ENCODE measurements around the gene HESX1.

DNA sequence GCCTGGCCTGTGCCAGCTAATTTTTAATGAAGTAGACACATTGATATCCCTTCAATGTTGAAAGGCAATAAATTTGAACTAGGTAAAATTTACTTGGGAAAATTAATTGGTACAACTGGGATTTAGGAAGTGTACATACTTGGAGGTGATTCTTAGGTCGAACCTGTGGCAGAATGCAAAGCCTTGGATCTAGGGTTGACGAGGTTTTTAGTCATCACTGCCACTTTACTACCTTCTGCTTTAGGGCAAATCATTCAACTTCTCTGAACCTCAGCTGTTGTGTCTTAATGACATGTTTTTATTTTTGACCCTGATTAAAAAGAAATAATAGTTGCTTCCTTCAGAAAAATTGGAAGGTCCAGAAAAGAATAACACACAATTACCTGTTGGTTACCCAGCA lies 30.2 kb upstream of the HESX1 start:
- TF ChIP-seq, protein P1, sequence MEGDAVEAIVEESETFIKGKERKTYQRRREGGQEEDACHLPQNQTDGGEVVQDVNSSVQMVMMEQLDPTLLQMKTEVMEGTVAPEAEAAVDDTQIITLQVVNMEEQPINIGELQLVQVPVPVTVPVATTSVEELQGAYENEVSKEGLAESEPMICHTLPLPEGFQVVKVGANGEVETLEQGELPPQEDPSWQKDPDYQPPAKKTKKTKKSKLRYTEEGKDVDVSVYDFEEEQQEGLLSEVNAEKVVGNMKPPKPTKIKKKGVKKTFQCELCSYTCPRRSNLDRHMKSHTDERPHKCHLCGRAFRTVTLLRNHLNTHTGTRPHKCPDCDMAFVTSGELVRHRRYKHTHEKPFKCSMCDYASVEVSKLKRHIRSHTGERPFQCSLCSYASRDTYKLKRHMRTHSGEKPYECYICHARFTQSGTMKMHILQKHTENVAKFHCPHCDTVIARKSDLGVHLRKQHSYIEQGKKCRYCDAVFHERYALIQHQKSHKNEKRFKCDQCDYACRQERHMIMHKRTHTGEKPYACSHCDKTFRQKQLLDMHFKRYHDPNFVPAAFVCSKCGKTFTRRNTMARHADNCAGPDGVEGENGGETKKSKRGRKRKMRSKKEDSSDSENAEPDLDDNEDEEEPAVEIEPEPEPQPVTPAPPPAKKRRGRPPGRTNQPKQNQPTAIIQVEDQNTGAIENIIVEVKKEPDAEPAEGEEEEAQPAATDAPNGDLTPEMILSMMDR (IDR thresholded peaks at IDR 0.05; ENCODE audit: low read depth, low read length, missing input control) = no peak
- TF ChIP-seq, protein P2, sequence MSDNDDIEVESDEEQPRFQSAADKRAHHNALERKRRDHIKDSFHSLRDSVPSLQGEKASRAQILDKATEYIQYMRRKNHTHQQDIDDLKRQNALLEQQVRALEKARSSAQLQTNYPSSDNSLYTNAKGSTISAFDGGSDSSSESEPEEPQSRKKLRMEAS (IDR thresholded peaks at IDR 0.05) = no peak
- TF ChIP-seq JUND (IDR thresholded peaks at IDR 0.05) (no peak), HNF4A (conservative IDR thresholded peaks at IDR 0.05) (no peak), NR2F2 (IDR thresholded peaks at IDR 0.05) (no peak), RXRA (IDR thresholded peaks at IDR 0.05) (no peak), RAD21 (IDR thresholded peaks at IDR 0.05) (no peak), GABPA (IDR thresholded peaks at IDR 0.05 in 1 of 2, conservative IDR thresholded peaks at IDR 0.05 in 1 of 2) (no peak), TAF1 (conservative IDR thresholded peaks at IDR 0.05) (no peak)

Measured in liver (tissue), 3 donors.